HG03439 (cell line): Measurements from ENCODE around the gene LACTBL1.

Source experiments
- ATAC-seq: cut with Tn5 transposase; IDR thresholded peaks from one replicate; pipeline ENCODE4 v1.9.1; 2021; ENCODE audit warnings: mild to moderate bottlenecking, moderate library complexity; ENCODE audit not compliant: unreplicated experiment

LACTBL1 gene

GRCh38 chr1:22976461-22977243 lies 4.0 kb upstream of the LACTBL1 start:
- peak; percentile 79 for ATAC-seq

- ATAC-seq, result no peak
These were observed 3.4 kb upstream of the LACTBL1 start for GRCh38 chr1:22976127-22976460.

- no peak for ATAC-seq
These were observed 3.0 kb upstream of the LACTBL1 start for GRCh38 chr1:22975694-22976093.

- ATAC-seq, result no peak
These were observed 858 bp downstream of the LACTBL1 start for GRCh38 chr1:22971611-22972405.

- ATAC-seq, result no peak
These were observed 1.5 kb downstream of the LACTBL1 start for GRCh38 chr1:22971161-22971560.

- ATAC-seq, result no peak
These were observed 2.6 kb downstream of the LACTBL1 start for GRCh38 chr1:22970096-22970495.

- no peak for ATAC-seq
These were observed 3.4 kb downstream of the LACTBL1 start for GRCh38 chr1:22969304-22969709.

GRCh38 chr1:22967833-22968232 lies 4.8 kb downstream of the LACTBL1 start:
- ATAC-seq, result no peak

- ATAC-seq, result no peak
These were observed 6.4 kb downstream of the LACTBL1 start for GRCh38 chr1:22966309-22966708.

- no peak for ATAC-seq
These were observed 9.5 kb downstream of the LACTBL1 start for GRCh38 chr1:22963044-22963677.

- no peak for ATAC-seq
These were observed 10.1 kb downstream of the LACTBL1 start for GRCh38 chr1:22962558-22962957.

GRCh38 chr1:22959545-22960360 lies 12.9 kb downstream of the LACTBL1 start:
- ATAC-seq, result no peak

GRCh38 chr1:22958556-22958955 lies 14.1 kb downstream of the LACTBL1 start:
- ATAC-seq, result no peak

- no peak for ATAC-seq
These were observed 15.6 kb downstream of the LACTBL1 start for GRCh38 chr1:22957066-22957465.

GRCh38 chr1:22955146-22955545 lies 17.5 kb downstream of the LACTBL1 start:
- no peak for ATAC-seq

- ATAC-seq, result no peak
These were observed 18.9 kb downstream of the LACTBL1 start for GRCh38 chr1:22953740-22954141.

- ATAC-seq, result no peak
These were observed 19.5 kb downstream of the LACTBL1 start for GRCh38 chr1:22953057-22953739.

GRCh38 chr1:22952694-22953056 lies 20.0 kb downstream of the LACTBL1 start:
- ATAC-seq, result no peak

- ATAC-seq, result no peak
These were observed 20.9 kb downstream of the LACTBL1 start for GRCh38 chr1:22951796-22952195.

- no peak for ATAC-seq
These were observed 22.8 kb downstream of the LACTBL1 start for GRCh38 chr1:22949822-22950331.
